HepG2 (cell line): ENCODE results near the gene PTPRB.

Source experiments
- RFX3 ChIP-seq: IDR thresholded peaks from 2 replicates; pipeline ENCODE4 v1.6.1; 2016; ENCODE audit warnings: missing biosample characterization, missing genetic modification reagents
- TAF1 ChIP-seq: sonication (generic); formaldehyde crosslinking; IDR thresholded peaks from 2 replicates; pipeline ENCODE4 v1.4.0; 2020; ENCODE audit warnings: missing genetic modification reagents
- ZNF691 ChIP-seq: sonication (generic); formaldehyde crosslinking; IDR thresholded peaks from 2 replicates; pipeline ENCODE4 v1.4.0; 2020; ENCODE audit warnings: missing genetic modification reagents, low read depth, mild to moderate bottlenecking, borderline replicate concordance
- TF ChIP-seq, protein P1 (sequence below): sonication (generic); formaldehyde crosslinking; IDR thresholded peaks from 2 replicates; pipeline ENCODE4 v1.5.0; 2020; ENCODE audit warnings: mild to moderate bottlenecking, missing genetic modification reagents, moderate library complexity

- TF ChIP-seq, protein P1, sequence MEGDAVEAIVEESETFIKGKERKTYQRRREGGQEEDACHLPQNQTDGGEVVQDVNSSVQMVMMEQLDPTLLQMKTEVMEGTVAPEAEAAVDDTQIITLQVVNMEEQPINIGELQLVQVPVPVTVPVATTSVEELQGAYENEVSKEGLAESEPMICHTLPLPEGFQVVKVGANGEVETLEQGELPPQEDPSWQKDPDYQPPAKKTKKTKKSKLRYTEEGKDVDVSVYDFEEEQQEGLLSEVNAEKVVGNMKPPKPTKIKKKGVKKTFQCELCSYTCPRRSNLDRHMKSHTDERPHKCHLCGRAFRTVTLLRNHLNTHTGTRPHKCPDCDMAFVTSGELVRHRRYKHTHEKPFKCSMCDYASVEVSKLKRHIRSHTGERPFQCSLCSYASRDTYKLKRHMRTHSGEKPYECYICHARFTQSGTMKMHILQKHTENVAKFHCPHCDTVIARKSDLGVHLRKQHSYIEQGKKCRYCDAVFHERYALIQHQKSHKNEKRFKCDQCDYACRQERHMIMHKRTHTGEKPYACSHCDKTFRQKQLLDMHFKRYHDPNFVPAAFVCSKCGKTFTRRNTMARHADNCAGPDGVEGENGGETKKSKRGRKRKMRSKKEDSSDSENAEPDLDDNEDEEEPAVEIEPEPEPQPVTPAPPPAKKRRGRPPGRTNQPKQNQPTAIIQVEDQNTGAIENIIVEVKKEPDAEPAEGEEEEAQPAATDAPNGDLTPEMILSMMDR (CRISPR knock-in tag) = no peak
- TF ChIP-seq RFX3 (CRISPR knock-in tag) = no peak
- no peak for TF ChIP-seq ZNF691
- TF ChIP-seq TAF1 (CRISPR knock-in tag) = no peak
Measured at GRCh38 chr12:70618371-70618770, 18.9 kb downstream of the PTPRB start.
